Gastrocnemius medialis (tissue), 4 donors: ENCODE measurements around the gene TARDBP.

Source experiments
- POLR2A ChIP-seq, 2 donors: fragments of 450-650 bp; IDR thresholded peaks; one replicate each; pipeline ENCODE4 v1.6.1; 2017; ENCODE audit warnings: antibody characterized with exemption in 2 of 2, mild to moderate bottlenecking in 2 of 2, moderate library complexity in 2 of 2
- TF ChIP-seq, protein P1 (sequence below), 5 experiments: fragments of 450-650 bp in 3 of 5; fragments of 200-600 bp in 2 of 5; sonication (generic) in 2 of 5; IDR thresholded peaks in 4 of 5; conservative IDR thresholded peaks in 1 of 5; 1 replicate in 4 of 5; 2 replicates in 1 of 5; pipeline ENCODE4 v1.5.1; 2016 to 2019; ENCODE audit warnings: antibody characterized with exemption in 5 of 5, mild to moderate bottlenecking in 3 of 5, moderate library complexity in 3 of 5

DNA sequence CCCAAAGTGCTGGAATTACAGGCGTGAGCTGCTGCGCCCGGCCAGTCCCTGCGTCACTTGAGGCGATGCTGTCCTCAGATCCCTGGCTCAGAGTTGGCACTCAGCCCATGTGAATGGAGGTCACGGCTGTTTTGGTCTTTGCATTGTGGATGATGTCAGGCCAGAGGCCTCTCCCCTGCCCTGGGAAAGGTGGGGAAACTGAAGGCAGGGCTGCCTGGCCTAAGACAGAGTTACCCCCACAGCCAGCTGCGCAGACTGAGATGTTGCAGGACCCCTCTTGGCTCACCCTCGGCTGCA lies 33.8 kb downstream of the TARDBP start:
- TF ChIP-seq, protein P1, sequence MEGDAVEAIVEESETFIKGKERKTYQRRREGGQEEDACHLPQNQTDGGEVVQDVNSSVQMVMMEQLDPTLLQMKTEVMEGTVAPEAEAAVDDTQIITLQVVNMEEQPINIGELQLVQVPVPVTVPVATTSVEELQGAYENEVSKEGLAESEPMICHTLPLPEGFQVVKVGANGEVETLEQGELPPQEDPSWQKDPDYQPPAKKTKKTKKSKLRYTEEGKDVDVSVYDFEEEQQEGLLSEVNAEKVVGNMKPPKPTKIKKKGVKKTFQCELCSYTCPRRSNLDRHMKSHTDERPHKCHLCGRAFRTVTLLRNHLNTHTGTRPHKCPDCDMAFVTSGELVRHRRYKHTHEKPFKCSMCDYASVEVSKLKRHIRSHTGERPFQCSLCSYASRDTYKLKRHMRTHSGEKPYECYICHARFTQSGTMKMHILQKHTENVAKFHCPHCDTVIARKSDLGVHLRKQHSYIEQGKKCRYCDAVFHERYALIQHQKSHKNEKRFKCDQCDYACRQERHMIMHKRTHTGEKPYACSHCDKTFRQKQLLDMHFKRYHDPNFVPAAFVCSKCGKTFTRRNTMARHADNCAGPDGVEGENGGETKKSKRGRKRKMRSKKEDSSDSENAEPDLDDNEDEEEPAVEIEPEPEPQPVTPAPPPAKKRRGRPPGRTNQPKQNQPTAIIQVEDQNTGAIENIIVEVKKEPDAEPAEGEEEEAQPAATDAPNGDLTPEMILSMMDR (IDR thresholded peaks at IDR 0.05 in 4 of 5, conservative IDR thresholded peaks at IDR 0.05 in 1 of 5), result no peak
- TF ChIP-seq POLR2A (IDR thresholded peaks at IDR 0.05), result no peak
